ENCODE results near the gene TSPAN9. TPM values are rescaled to one million over a fixed set of nuclear protein-coding genes. Genes with fewer than 3 reads are reported as not detected.

The TSPAN9 gene
- total and polyA plus RNA-seq, 9 of the 15 experiments (the other 6 are each of a cell fraction or from before 2014, with no cell fraction given) = 0.23 to 2.1 (median 0.60) TPM; not detected in 2

GRCh38 chr12:3129301-3130056 lies 52.3 kb downstream of the TSPAN9 start:
- no peak overlapping the region for H3K4me3 ChIP-seq
- 0% methylated on average over 12 of the region's 12 CpGs for WGBS (ENCODE audit: insufficient coverage, low coverage, missing lambda C conversion rate)
- no peak for ATAC-seq
- intact Hi-C loops (cut with micrococcal nuclease) = no loop called here
- ChIA-PET POLR2A (no interaction called here), CTCF (ENCODE audit: low intra/inter-chr PET ratio) (no interaction called here)
- no peaks in the 10 kb centered on the region for H3K36me3 ChIP-seq (ENCODE audit: control insufficient read depth, insufficient read depth, low read length)
- no peak overlapping the region for H3K9ac ChIP-seq (ENCODE audit: insufficient read depth in 1 of 2, low read depth in 2 of 2, low read length in 2 of 2)
- no peak overlapping the region for H2AFZ ChIP-seq (ENCODE audit: low read depth, low read length)
- H3K79me2 ChIP-seq (ENCODE audit: control insufficient read depth, insufficient read depth, low read length) = no peaks in the 10 kb centered on the region
- H3K4me1 ChIP-seq (replicated peaks in 1 of 2; ENCODE audit: control insufficient read depth in 2 of 2, insufficient read depth in 2 of 2, low read length in 2 of 2) = no peaks in the 10 kb centered on the region
- DNase-seq (ENCODE audit: extremely low read depth in 1 of 4, low spot score in 3 of 4) = no peak
- no peak overlapping the region for H3K4me2 ChIP-seq (ENCODE audit: insufficient read depth, low read length)
- H3K9me3 ChIP-seq (replicated peaks; ENCODE audit: control insufficient read depth, insufficient read depth, low read depth, low read length) = no peaks in the 10 kb centered on the region
- TF ChIP-seq ZBTB1 (CRISPR knock-in tag; IDR thresholded peaks at IDR 0.05; ENCODE audit: borderline replicate concordance, low read depth) (0 out of 2 replicates have a peak, but pooled peaks have one; percentile 37), GATA2 (CRISPR knock-in tag; IDR thresholded peaks at IDR 0.05) (no peak)
- H3K27ac ChIP-seq (ENCODE audit: extremely low read depth, low read depth, low read length) = no peak overlapping the region
- in situ Hi-C loops (cut with MboI) = loop anchor here (5.0 kb wide), 1 partner anchor 143 kb away; no protein-coding TSS in a partner anchor
- peaks cover 2 to 23% of the 10 kb centered on the region in 2 experiments; a peak in 4 of 5 replicates for H3K27me3 ChIP-seq (ENCODE audit: control insufficient read depth in 2 of 2, insufficient read depth in 2 of 2, low read length in 2 of 2)
- FAIRE-seq = no peak
- H3K9me1 ChIP-seq (ENCODE audit: control insufficient read depth, insufficient read depth, low read length) = no peaks in the 10 kb centered on the region
- BruUV-seq (replicated peaks) = no TSS peak
- no peaks in the 10 kb centered on the region for H4K20me1 ChIP-seq (replicated peaks; ENCODE audit: control insufficient read depth, insufficient read depth, low read length)

- Histone ChIP-seq H3K9me3 (replicated peaks; ENCODE audit: control insufficient read depth, insufficient read depth, low read depth, low read length) (no peaks in the 10 kb centered on the region), H3K36me3 (ENCODE audit: control insufficient read depth, insufficient read depth, low read length) (no peaks in the 10 kb centered on the region), H3K9me1 (ENCODE audit: control insufficient read depth, insufficient read depth, low read length) (no peaks in the 10 kb centered on the region), H4K20me1 (replicated peaks; ENCODE audit: control insufficient read depth, insufficient read depth, low read length) (no peaks in the 10 kb centered on the region), H3K4me2 (ENCODE audit: insufficient read depth, low read length) (no peak overlapping the region), H3K4me3 (no peak overlapping the region), H2AFZ (ENCODE audit: low read depth, low read length) (no peak overlapping the region), H3K4me1 (replicated peaks in 1 of 2; ENCODE audit: control insufficient read depth in 2 of 2, insufficient read depth in 2 of 2, low read length in 2 of 2) (no peaks in the 10 kb centered on the region), H3K27ac (ENCODE audit: extremely low read depth, low read depth, low read length) (no peak overlapping the region), H3K79me2 (ENCODE audit: control insufficient read depth, insufficient read depth, low read length) (no peaks in the 10 kb centered on the region), H3K9ac (ENCODE audit: insufficient read depth in 1 of 2, low read depth in 2 of 2, low read length in 2 of 2) (no peak overlapping the region), H3K27me3 (ENCODE audit: control insufficient read depth in 2 of 2, insufficient read depth in 2 of 2, low read length in 2 of 2) (peaks cover 2 to 23% of the 10 kb centered on the region in 2 experiments; a peak in 4 of 5 replicates)
- intact Hi-C loops (cut with micrococcal nuclease) = no loop called here
- in situ Hi-C loops (cut with MboI) = loop anchor here (5.0 kb wide), 1 partner anchor 142 kb away; no protein-coding TSS in a partner anchor
- 6% methylated on average over 15 of the region's 24 CpGs for WGBS (ENCODE audit: insufficient coverage, low coverage, missing lambda C conversion rate)
- no peak for DNase-seq (ENCODE audit: extremely low read depth in 1 of 4, low spot score in 3 of 4)
- no peak for ATAC-seq
- no peak for FAIRE-seq
- no TSS peak for BruUV-seq (replicated peaks)
- ChIA-PET CTCF (ENCODE audit: low intra/inter-chr PET ratio) (no interaction called here), POLR2A (no interaction called here)
- TF ChIP-seq TAF1 (IDR thresholded peaks at IDR 0.05; ENCODE audit: control insufficient read depth, extremely low read depth, insufficient read depth, low read length, severe bottlenecking) = no peak
- no peak for TF ChIP-seq ZFP1 (CRISPR knock-in tag; IDR thresholded peaks at IDR 0.05)
- TF ChIP-seq HDAC1 (IDR thresholded peaks at IDR 0.05) = no peak
- TF ChIP-seq, protein P1, sequence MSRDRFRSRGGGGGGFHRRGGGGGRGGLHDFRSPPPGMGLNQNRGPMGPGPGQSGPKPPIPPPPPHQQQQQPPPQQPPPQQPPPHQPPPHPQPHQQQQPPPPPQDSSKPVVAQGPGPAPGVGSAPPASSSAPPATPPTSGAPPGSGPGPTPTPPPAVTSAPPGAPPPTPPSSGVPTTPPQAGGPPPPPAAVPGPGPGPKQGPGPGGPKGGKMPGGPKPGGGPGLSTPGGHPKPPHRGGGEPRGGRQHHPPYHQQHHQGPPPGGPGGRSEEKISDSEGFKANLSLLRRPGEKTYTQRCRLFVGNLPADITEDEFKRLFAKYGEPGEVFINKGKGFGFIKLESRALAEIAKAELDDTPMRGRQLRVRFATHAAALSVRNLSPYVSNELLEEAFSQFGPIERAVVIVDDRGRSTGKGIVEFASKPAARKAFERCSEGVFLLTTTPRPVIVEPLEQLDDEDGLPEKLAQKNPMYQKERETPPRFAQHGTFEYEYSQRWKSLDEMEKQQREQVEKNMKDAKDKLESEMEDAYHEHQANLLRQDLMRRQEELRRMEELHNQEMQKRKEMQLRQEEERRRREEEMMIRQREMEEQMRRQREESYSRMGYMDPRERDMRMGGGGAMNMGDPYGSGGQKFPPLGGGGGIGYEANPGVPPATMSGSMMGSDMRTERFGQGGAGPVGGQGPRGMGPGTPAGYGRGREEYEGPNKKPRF (IDR thresholded peaks at IDR 0.05; ENCODE audit: low read depth, low read length) = no peak
- no peak for TF ChIP-seq ZNF408 (CRISPR knock-in tag; IDR thresholded peaks at IDR 0.05; ENCODE audit: low read depth)
Measured at GRCh38 chr12:3130057-3130830, 53.1 kb downstream of the TSPAN9 start.

All from K562 (cell line).